Parathyroid adenoma (tissue), 2 donors: ENCODE measurements around the gene DPRX.

Experiments
- H2AFZ ChIP-seq: fragments of 300-600 bp; sonication (generic); one replicate; pipeline ENCODE4 v1.7.0; 2017; ENCODE audit warnings: antibody characterized with exemption, mild to moderate bottlenecking
- H3K27ac ChIP-seq: fragments of 300-600 bp; sonication (generic); one replicate; pipeline ENCODE4 v1.7.0; 2017
- H3K27me3 ChIP-seq: fragments of 300-600 bp; sonication (generic); one replicate; pipeline ENCODE4 v1.7.0; 2017; ENCODE audit warnings: low read length; ENCODE audit not compliant: control insufficient read depth, insufficient read depth
- H3K36me3 ChIP-seq: fragments of 300-600 bp; sonication (generic); one replicate; pipeline ENCODE4 v1.7.0; 2017; ENCODE audit warnings: low read length; ENCODE audit not compliant: control insufficient read depth, insufficient read depth
- H3K4me1 ChIP-seq: fragments of 300-600 bp; sonication (generic); one replicate; pipeline ENCODE4 v1.7.0; 2017; ENCODE audit warnings: control low read depth
- H3K4me2 ChIP-seq: fragments of 300-600 bp; sonication (generic); one replicate; pipeline ENCODE4 v1.7.0; 2017; ENCODE audit warnings: low read length
- H3K4me3 ChIP-seq: fragments of 300-600 bp; sonication (generic); one replicate; pipeline ENCODE4 v1.7.0; 2017; ENCODE audit warnings: low read depth, low read length
- H3K79me2 ChIP-seq: fragments of 300-600 bp; sonication (generic); one replicate; pipeline ENCODE4 v1.7.0; 2017; ENCODE audit warnings: control low read depth
- H3K9ac ChIP-seq: fragments of 300-600 bp; sonication (generic); one replicate; pipeline ENCODE4 v1.7.0; 2017; ENCODE audit warnings: mild to moderate bottlenecking
- H3K9me3 ChIP-seq: fragments of 300-600 bp; sonication (generic); one replicate; pipeline ENCODE4 v1.7.0; 2017; ENCODE audit warnings: low read length; ENCODE audit not compliant: control insufficient read depth
- CTCF ChIP-seq: fragments of 300-600 bp; sonication (generic); IDR thresholded peaks from one replicate; pipeline ENCODE4 v1.7.0; 2017; ENCODE audit warnings: antibody characterized with exemption, mild to moderate bottlenecking
- donor health status: primary hyperparathyroidism.

The DPRX gene

GRCh38 chr19:53631949-53632407 lies at the start of gene DPRX:
DPRX (plus strand) TSS chr19:53631999; CDS start chr19:53632107, 108 bp downstream.
- Histone ChIP-seq H3K27ac (no peak within 1 kb of the TSS), H3K4me3 (no peak within 1 kb of the TSS), H3K9ac (no peak within 1 kb of the TSS), H3K27me3 (no peaks in the 10 kb centered on the region), H3K9me3 (no peaks in the 10 kb centered on the region), H2AFZ (no peak within 1 kb of the TSS), H3K4me1 (no peaks in the 10 kb centered on the region), H3K79me2 (no peaks in the 10 kb centered on the region), H3K4me2 (no peak within 1 kb of the TSS), H3K36me3 (no peaks in the 10 kb centered on the region)
- TF ChIP-seq CTCF: no peak

GRCh38 chr19:53583181-53583580 lies 48.6 kb upstream of the DPRX start:
- no peak for TF ChIP-seq CTCF
- Histone ChIP-seq H3K4me3 (no peak overlapping the region), H3K9me3 (no peaks in the 10 kb centered on the region), H3K36me3 (no peaks in the 10 kb centered on the region), H3K79me2 (no peaks in the 10 kb centered on the region), H2AFZ (no peak overlapping the region), H3K27ac (no peak overlapping the region), H3K4me2 (no peak overlapping the region), H3K9ac (no peak overlapping the region), H3K27me3 (no peaks in the 10 kb centered on the region), H3K4me1 (no peaks in the 10 kb centered on the region)

GRCh38 chr19:53586277-53586691 lies 45.5 kb upstream of the DPRX start:
- Histone ChIP-seq H3K79me2 (no peaks in the 10 kb centered on the region), H3K27ac (no peak overlapping the region), H3K9me3 (no peaks in the 10 kb centered on the region), H3K27me3 (no peaks in the 10 kb centered on the region), H3K4me2 (no peak overlapping the region), H3K4me3 (no peak overlapping the region), H3K9ac (no peak overlapping the region), H3K4me1 (no peaks in the 10 kb centered on the region), H2AFZ (no peak overlapping the region), H3K36me3 (no peaks in the 10 kb centered on the region)
- TF ChIP-seq CTCF: no peak

GRCh38 chr19:53594811-53595509 lies 36.8 kb upstream of the DPRX start:
- H3K36me3 ChIP-seq: no peaks in the 10 kb centered on the region
- H3K4me2 ChIP-seq: no peak overlapping the region
- H3K9ac ChIP-seq: no peak overlapping the region
- no peak overlapping the region for H3K27ac ChIP-seq
- TF ChIP-seq CTCF: no peak
- H3K4me3 ChIP-seq: no peak overlapping the region
- no peak overlapping the region for H2AFZ ChIP-seq
- H3K4me1 ChIP-seq: no peaks in the 10 kb centered on the region
- no peaks in the 10 kb centered on the region for H3K79me2 ChIP-seq
- H3K9me3 ChIP-seq: no peaks in the 10 kb centered on the region
- H3K27me3 ChIP-seq: no peaks in the 10 kb centered on the region

- no peak for TF ChIP-seq CTCF
- H3K4me1 ChIP-seq: no peaks in the 10 kb centered on the region
- H3K79me2 ChIP-seq: no peaks in the 10 kb centered on the region
- no peaks in the 10 kb centered on the region for H3K36me3 ChIP-seq
- no peak overlapping the region for H3K9ac ChIP-seq
- no peak overlapping the region for H3K27ac ChIP-seq
- no peak overlapping the region for H3K4me3 ChIP-seq
- H3K4me2 ChIP-seq: no peak overlapping the region
- H3K9me3 ChIP-seq: no peaks in the 10 kb centered on the region
- no peak overlapping the region for H2AFZ ChIP-seq
- no peaks in the 10 kb centered on the region for H3K27me3 ChIP-seq
These were observed 36.3 kb upstream of the DPRX start for GRCh38 chr19:53595510-53595867.
